NT2/D1 (cell line): ENCODE measurements around the gene FAM124A.

ENCODE experiments used
- YY1 ChIP-seq: IDR thresholded peaks from 2 replicates; pipeline ENCODE4 v1.6.1; 2011; ENCODE audit not compliant: insufficient read length, insufficient read depth
- ZNF274 ChIP-seq: IDR thresholded peaks from 2 replicates; pipeline ENCODE4 v1.6.1; 2011; ENCODE audit warnings: mild to moderate bottlenecking, low read depth, low read length

- no peak for TF ChIP-seq ZNF274
- no peak for TF ChIP-seq YY1
These were observed 15.7 kb downstream of the FAM124A start for GRCh38 chr13:51237887-51238286.
